ENCODE measurements around the gene ALKBH5.

The ALKBH5 gene

GRCh38 chr17:18144261-18144660 lies 39.4 kb upstream of the ALKBH5 start:
- H3K36me3 ChIP-seq: no peaks in the 10 kb centered on the region
- H3K4me1 ChIP-seq (ENCODE audit: control insufficient read depth in 1 of 2, insufficient read depth in 1 of 2, low read depth in 1 of 2, low read length in 1 of 2): no peaks in the 10 kb centered on the region
- no peaks in the 10 kb centered on the region for H3K27me3 ChIP-seq
- H3K27ac ChIP-seq: no peak overlapping the region
- H3K4me3 ChIP-seq (ENCODE audit: low read depth in 1 of 2, low read length in 1 of 2): no peak overlapping the region
- TF ChIP-seq, protein P1, sequence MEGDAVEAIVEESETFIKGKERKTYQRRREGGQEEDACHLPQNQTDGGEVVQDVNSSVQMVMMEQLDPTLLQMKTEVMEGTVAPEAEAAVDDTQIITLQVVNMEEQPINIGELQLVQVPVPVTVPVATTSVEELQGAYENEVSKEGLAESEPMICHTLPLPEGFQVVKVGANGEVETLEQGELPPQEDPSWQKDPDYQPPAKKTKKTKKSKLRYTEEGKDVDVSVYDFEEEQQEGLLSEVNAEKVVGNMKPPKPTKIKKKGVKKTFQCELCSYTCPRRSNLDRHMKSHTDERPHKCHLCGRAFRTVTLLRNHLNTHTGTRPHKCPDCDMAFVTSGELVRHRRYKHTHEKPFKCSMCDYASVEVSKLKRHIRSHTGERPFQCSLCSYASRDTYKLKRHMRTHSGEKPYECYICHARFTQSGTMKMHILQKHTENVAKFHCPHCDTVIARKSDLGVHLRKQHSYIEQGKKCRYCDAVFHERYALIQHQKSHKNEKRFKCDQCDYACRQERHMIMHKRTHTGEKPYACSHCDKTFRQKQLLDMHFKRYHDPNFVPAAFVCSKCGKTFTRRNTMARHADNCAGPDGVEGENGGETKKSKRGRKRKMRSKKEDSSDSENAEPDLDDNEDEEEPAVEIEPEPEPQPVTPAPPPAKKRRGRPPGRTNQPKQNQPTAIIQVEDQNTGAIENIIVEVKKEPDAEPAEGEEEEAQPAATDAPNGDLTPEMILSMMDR (IDR thresholded peaks at IDR 0.05): no peak
- H3K9me3 ChIP-seq: no peaks in the 10 kb centered on the region

- TF ChIP-seq, protein P1 (IDR thresholded peaks at IDR 0.05): no peak
- H3K9me3 ChIP-seq: no peaks in the 10 kb centered on the region
- H3K36me3 ChIP-seq: no peaks in the 10 kb centered on the region
- H3K4me1 ChIP-seq (ENCODE audit: control insufficient read depth in 1 of 2, insufficient read depth in 1 of 2, low read depth in 1 of 2, low read length in 1 of 2): no peaks in the 10 kb centered on the region
- H3K4me3 ChIP-seq (ENCODE audit: low read depth in 1 of 2, low read length in 1 of 2): no peak overlapping the region
- H3K27ac ChIP-seq: no peak overlapping the region
- no peaks in the 10 kb centered on the region for H3K27me3 ChIP-seq
Measured at GRCh38 chr17:18144855-18145254, 38.8 kb upstream of the ALKBH5 start.

GRCh38 chr17:18145811-18146210 lies 37.8 kb upstream of the ALKBH5 start:
- Histone ChIP-seq H3K27me3 (no peaks in the 10 kb centered on the region), H3K9me3 (no peaks in the 10 kb centered on the region), H3K4me3 (ENCODE audit: low read depth in 1 of 2, low read length in 1 of 2) (no peak overlapping the region), H3K36me3 (no peaks in the 10 kb centered on the region), H3K4me1 (ENCODE audit: control insufficient read depth in 1 of 2, insufficient read depth in 1 of 2, low read depth in 1 of 2, low read length in 1 of 2) (no peaks in the 10 kb centered on the region), H3K27ac (no peak overlapping the region)
- TF ChIP-seq, protein P1 (IDR thresholded peaks at IDR 0.05): no peak

DNA sequence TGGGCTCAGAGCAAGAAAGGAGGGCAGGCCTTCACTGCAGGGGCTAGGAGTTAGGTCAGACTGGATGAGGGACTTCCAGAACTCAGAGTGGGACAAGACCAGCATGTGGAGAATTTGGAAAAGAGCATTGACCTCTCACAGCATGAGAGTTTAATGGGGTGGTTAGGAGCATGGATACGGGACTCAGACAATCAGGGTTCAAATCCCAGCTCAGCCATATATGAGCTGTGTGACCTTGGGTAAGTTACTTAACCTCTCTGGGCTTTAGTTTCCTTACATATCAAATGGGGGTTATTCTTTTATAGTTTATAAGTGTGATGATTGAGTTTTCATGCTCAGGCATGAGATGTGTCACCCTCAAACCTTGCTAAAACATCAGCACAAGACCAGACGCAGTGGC lies 37.4 kb upstream of the ALKBH5 start:
- TF ChIP-seq, protein P1 (IDR thresholded peaks at IDR 0.05): no peak
- Histone ChIP-seq H3K4me1 (ENCODE audit: control insufficient read depth in 1 of 2, insufficient read depth in 1 of 2, low read depth in 1 of 2, low read length in 1 of 2) (no peaks in the 10 kb centered on the region), H3K4me3 (ENCODE audit: low read depth in 1 of 2, low read length in 1 of 2) (no peak overlapping the region), H3K36me3 (no peaks in the 10 kb centered on the region), H3K27ac (no peak overlapping the region), H3K9me3 (no peaks in the 10 kb centered on the region), H3K27me3 (no peaks in the 10 kb centered on the region)

DNA sequence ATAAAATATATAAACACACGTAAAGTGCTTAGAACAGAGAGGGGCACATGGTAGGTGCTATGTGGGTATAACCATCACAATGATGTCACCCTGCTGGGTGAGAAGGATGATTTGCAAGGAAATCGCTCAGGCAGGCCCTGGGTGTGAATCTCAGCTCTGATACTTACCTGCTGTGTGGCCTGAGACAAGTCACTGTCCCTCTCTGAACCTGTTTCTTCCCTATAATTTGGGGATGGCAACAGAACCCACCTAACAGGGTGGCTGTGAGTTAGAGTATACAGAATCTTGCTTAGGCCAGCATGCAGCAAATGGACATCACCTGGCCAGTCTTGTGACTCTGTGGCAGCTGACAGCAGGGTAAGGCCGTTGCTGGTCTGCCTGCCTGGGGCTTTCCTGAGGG lies 36.6 kb upstream of the ALKBH5 start:
- H3K27me3 ChIP-seq: no peaks in the 10 kb centered on the region
- TF ChIP-seq, protein P1 (IDR thresholded peaks at IDR 0.05): no peak
- no peak overlapping the region for H3K27ac ChIP-seq
- H3K36me3 ChIP-seq: no peaks in the 10 kb centered on the region
- H3K4me1 ChIP-seq (ENCODE audit: control insufficient read depth in 1 of 2, insufficient read depth in 1 of 2, low read depth in 1 of 2, low read length in 1 of 2): no peaks in the 10 kb centered on the region
- no peak overlapping the region for H3K4me3 ChIP-seq (ENCODE audit: low read depth in 1 of 2, low read length in 1 of 2)
- no peaks in the 10 kb centered on the region for H3K9me3 ChIP-seq

- no peaks in the 10 kb centered on the region for H3K27me3 ChIP-seq
- H3K4me3 ChIP-seq (ENCODE audit: low read depth in 1 of 2, low read length in 1 of 2): no peak overlapping the region
- H3K36me3 ChIP-seq: no peaks in the 10 kb centered on the region
- H3K9me3 ChIP-seq: no peaks in the 10 kb centered on the region
- H3K4me1 ChIP-seq (ENCODE audit: control insufficient read depth in 1 of 2, insufficient read depth in 1 of 2, low read depth in 1 of 2, low read length in 1 of 2): peaks cover 5 to 6% of the 10 kb centered on the region in 2 experiments
- TF ChIP-seq, protein P1 (IDR thresholded peaks at IDR 0.05): no peak
- no peak overlapping the region for H3K27ac ChIP-seq
Measured at GRCh38 chr17:18148586-18148985, 35.0 kb upstream of the ALKBH5 start.
